BE2C (cell line): ENCODE results near the gene FFAR4.

Experiments used
- DNase-seq: peaks from one replicate; pipeline ENCODE4 v3.0.0-alpha.2; 2020
- H3K27me3 ChIP-seq: fragments of 250-450 bp; sonication (Bioruptor Pico); 2 replicates; pipeline ENCODE4 v1.5.1; 2020; ENCODE audit warnings: mild to moderate bottlenecking
- H3K36me3 ChIP-seq: fragments of 250-450 bp; sonication (Bioruptor Pico); 2 replicates; pipeline ENCODE4 v1.5.1; 2020; ENCODE audit warnings: mild to moderate bottlenecking
- H3K4me1 ChIP-seq: fragments of 250-450 bp; sonication (Bioruptor Pico); 2 replicates; pipeline ENCODE4 v1.5.1; 2020
- H3K4me3 ChIP-seq: 2 replicates; pipeline ENCODE4 v1.5.1; 2011; ENCODE audit warnings: low read depth, low read length
- H3K9me3 ChIP-seq: fragments of 250-450 bp; sonication (Bioruptor Pico); 2 replicates; pipeline ENCODE4 v1.5.1; 2020
- CTCF ChIP-seq: IDR thresholded peaks from 2 replicates; pipeline ENCODE4 v1.5.1; 2012; ENCODE audit warnings: mild to moderate bottlenecking, low read depth, low read length

Gene FFAR4

GRCh38 chr10:93614101-93614825, 47.8 kb downstream of the FFAR4 start:
- DNase-seq, result no peak
- H3K4me1 ChIP-seq, result no peaks in the 10 kb centered on the region
- TF ChIP-seq CTCF, result no peak
- H3K27me3 ChIP-seq, result no peaks in the 10 kb centered on the region; the same call in none of the 2 replicates
- H3K36me3 ChIP-seq, result no peaks in the 10 kb centered on the region
- H3K9me3 ChIP-seq, result no peaks in the 10 kb centered on the region
- H3K4me3 ChIP-seq, result no peak overlapping the region

GRCh38 chr10:93615576-93616235, 49.2 kb downstream of the FFAR4 start:
- TF ChIP-seq CTCF, result no peak
- no peak for DNase-seq

GRCh38 chr10:93620925-93621324, 54.5 kb downstream of the FFAR4 start:
- DNase-seq, result no peak
- H3K4me3 ChIP-seq, result no peak overlapping the region
- peaks cover 7% of the 10 kb centered on the region for H3K27me3 ChIP-seq
- H3K36me3 ChIP-seq, result no peaks in the 10 kb centered on the region
- TF ChIP-seq CTCF, result no peak
- H3K9me3 ChIP-seq, result no peaks in the 10 kb centered on the region
- H3K4me1 ChIP-seq, result no peaks in the 10 kb centered on the region

More at GRCh38 chr10:93615576-93616235, 49.2 kb downstream of the FFAR4 start:
- peaks cover 4% of the 10 kb centered on the region for H3K27me3 ChIP-seq
- H3K4me1 ChIP-seq, result no peaks in the 10 kb centered on the region
- H3K9me3 ChIP-seq, result no peaks in the 10 kb centered on the region
- H3K36me3 ChIP-seq, result no peaks in the 10 kb centered on the region
- no peak overlapping the region for H3K4me3 ChIP-seq

- DNase-seq, result no peak
- no peak overlapping the region for H3K4me3 ChIP-seq
- TF ChIP-seq CTCF, result no peak
- H3K36me3 ChIP-seq, result no peaks in the 10 kb centered on the region
- peaks cover 7% of the 10 kb centered on the region; the same call in 1 of the 2 replicates for H3K27me3 ChIP-seq
- no peaks in the 10 kb centered on the region for H3K4me1 ChIP-seq
- H3K9me3 ChIP-seq, result no peaks in the 10 kb centered on the region
Measured at GRCh38 chr10:93622942-93623341, 56.5 kb downstream of the FFAR4 start.

- H3K9me3 ChIP-seq, result no peaks in the 10 kb centered on the region
- no peak for DNase-seq
- no peaks in the 10 kb centered on the region for H3K4me1 ChIP-seq
- H3K27me3 ChIP-seq, result no peaks in the 10 kb centered on the region
- no peak for TF ChIP-seq CTCF
- no peaks in the 10 kb centered on the region for H3K36me3 ChIP-seq
- H3K4me3 ChIP-seq, result no peak overlapping the region
Measured at GRCh38 chr10:93628858-93629257, 62.4 kb downstream of the FFAR4 start.
